ENCODE results near the gene NOB1. TPM values are rescaled to one million over a fixed set of nuclear protein-coding genes. Genes with fewer than 3 reads are reported as not detected.
"Not testable (repeated sequence)": the region's sequence is repeated elsewhere in the genome, so short reads cannot be mapped to it uniquely, and the experiment has no call there.

The NOB1 gene
- total and polyA plus RNA-seq, 2 experiments from 2014 or later = 24.8 to 44.5 TPM

GRCh38 chr16:69767459-69768229 is 12.9 kb upstream of the NOB1 start:
- no peak overlapping the region for H2AFZ ChIP-seq
- no peak overlapping the region for H3K4me2 ChIP-seq (ENCODE audit: unreplicated experiment)
- no peak overlapping the region for H3K9ac ChIP-seq
- H3K27me3 ChIP-seq (replicated peaks; ENCODE audit: insufficient read depth) = no peaks in the 10 kb centered on the region
- H3F3A ChIP-seq (ENCODE audit: insufficient read depth) = peaks cover 9% of the 10 kb centered on the region
- no peaks in the 10 kb centered on the region for H3K9me3 ChIP-seq (ENCODE audit: low read depth)
- no peak overlapping the region for H3K27ac ChIP-seq
- H3K9me2 ChIP-seq (ENCODE audit: insufficient read depth) = no peaks in the 10 kb centered on the region
- in situ Hi-C loops (cut with MboI) = no loop called here
- 90 to 93% methylated on average over 5 of the region's 5 CpGs for WGBS, 2 experiments (ENCODE audit: low coverage in 1 of 2, low lambda C conversion rate in 2 of 2, missing lambda C conversion rate in 2 of 2)
- peaks cover 97% of the 10 kb centered on the region for H3K79me2 ChIP-seq (ENCODE audit: insufficient read depth)
- no peaks in the 10 kb centered on the region for H3K36me3 ChIP-seq (ENCODE audit: low read depth)
- no peak for DNase-seq
- no peak overlapping the region for H3K4me3 ChIP-seq
- no peaks in the 10 kb centered on the region for H4K20me1 ChIP-seq (ENCODE audit: insufficient read depth)
- H3K4me1 ChIP-seq (ENCODE audit: insufficient read depth) = peaks cover 6% of the 10 kb centered on the region
- no peak for TF ChIP-seq EZH2phosphoT487 (IDR thresholded peaks at IDR 0.05; ENCODE audit: insufficient read depth, low read depth)
- no peak for TF ChIP-seq EZH2 (IDR thresholded peaks at IDR 0.05; ENCODE audit: insufficient read depth, poor library complexity, severe bottlenecking)

- Histone ChIP-seq H3F3A (ENCODE audit: insufficient read depth) (peaks cover 11% of the 10 kb centered on the region), H3K4me3 (peak overlapping the region; percentile 100), H3K4me2 (ENCODE audit: unreplicated experiment) (peak overlapping the region; percentile 97), H3K9ac (peak overlapping the region; percentile 96), H3K27ac (peak overlapping the region; percentile 89), H3K27me3 (replicated peaks; ENCODE audit: insufficient read depth) (no peaks in the 10 kb centered on the region), H3K9me2 (ENCODE audit: insufficient read depth) (no peaks in the 10 kb centered on the region), H3K4me1 (ENCODE audit: insufficient read depth) (peaks cover 6% of the 10 kb centered on the region), H3K9me3 (ENCODE audit: low read depth) (no peaks in the 10 kb centered on the region), H2AFZ (peak overlapping the region; percentile 97; the same call in 1 of the 2 replicates), H3K79me2 (ENCODE audit: insufficient read depth) (peaks cover 67% of the 10 kb centered on the region), H3K36me3 (ENCODE audit: low read depth) (no peaks in the 10 kb centered on the region), H4K20me1 (ENCODE audit: insufficient read depth) (no peaks in the 10 kb centered on the region)
- in situ Hi-C loops (cut with MboI) = no loop called here
- WGBS, 2 experiments (ENCODE audit: low coverage in 1 of 2, low lambda C conversion rate in 2 of 2, missing lambda C conversion rate in 2 of 2) = 63 to 67% methylated on average over 5 of the region's 5 CpGs
- DNase-seq = peak; percentile 8
- TF ChIP-seq EZH2 (IDR thresholded peaks at IDR 0.05; ENCODE audit: insufficient read depth, poor library complexity, severe bottlenecking) (no peak), EZH2phosphoT487 (IDR thresholded peaks at IDR 0.05; ENCODE audit: insufficient read depth, low read depth) (no peak)
These were observed 8.8 kb upstream of the NOB1 start for GRCh38 chr16:69763599-69763942.

GRCh38 chr16:69762814-69763598 is 8.3 kb upstream of the NOB1 start:
- Histone ChIP-seq H3K36me3 (ENCODE audit: low read depth) (no peaks in the 10 kb centered on the region), H3K79me2 (ENCODE audit: insufficient read depth) (peaks cover 61% of the 10 kb centered on the region)
- in situ Hi-C loops (cut with MboI) = no loop called here

GRCh38 chr16:69761983-69762813 is 7.5 kb upstream of the NOB1 start, which contains the start of gene WWP2:
Gene WWP2 (plus strand): TSS chr16:69762332. CDS start chr16:69787011, 24,679 bp downstream.
- peaks cover 6% of the 10 kb centered on the region for H3K4me1 ChIP-seq (ENCODE audit: insufficient read depth)
- TF ChIP-seq EZH2phosphoT487 (IDR thresholded peaks at IDR 0.05; ENCODE audit: insufficient read depth, low read depth) (no peak), EZH2 (IDR thresholded peaks at IDR 0.05; ENCODE audit: insufficient read depth, poor library complexity, severe bottlenecking) (no peak)
- no peaks in the 10 kb centered on the region for H3K27me3 ChIP-seq (replicated peaks; ENCODE audit: insufficient read depth)
- in situ Hi-C loops (cut with MboI) = no loop called here
- H4K20me1 ChIP-seq (ENCODE audit: insufficient read depth) = no peaks in the 10 kb centered on the region
- peak within 1 kb of the TSS; percentile 96 for H3K9ac ChIP-seq
- peaks cover 11% of the 10 kb centered on the region for H3F3A ChIP-seq (ENCODE audit: insufficient read depth)
- H3K4me3 ChIP-seq = peak within 1 kb of the TSS; percentile 100
- peak; percentile 87 for DNase-seq
- no peaks in the 10 kb centered on the region for H3K36me3 ChIP-seq (ENCODE audit: low read depth)
- peak within 1 kb of the TSS; percentile 98 for H2AFZ ChIP-seq
- peak within 1 kb of the TSS; percentile 89 for H3K27ac ChIP-seq
- no peaks in the 10 kb centered on the region for H3K9me3 ChIP-seq (ENCODE audit: low read depth)
- no peaks in the 10 kb centered on the region for H3K9me2 ChIP-seq (ENCODE audit: insufficient read depth)
- 1 to 3% methylated on average over 31 to 37 of the region's 68 CpGs for WGBS, 2 experiments (ENCODE audit: low coverage in 1 of 2, low lambda C conversion rate in 2 of 2, missing lambda C conversion rate in 2 of 2)
- peaks cover 53% of the 10 kb centered on the region for H3K79me2 ChIP-seq (ENCODE audit: insufficient read depth)
- peak within 1 kb of the TSS; percentile 97 for H3K4me2 ChIP-seq (ENCODE audit: unreplicated experiment)

More at GRCh38 chr16:69762814-69763598, 8.3 kb upstream of the NOB1 start:
- Histone ChIP-seq H3K4me3 (peak overlapping the region; percentile 100), H3K9me2 (ENCODE audit: insufficient read depth) (no peaks in the 10 kb centered on the region), H2AFZ (peak overlapping the region; percentile 97), H3K27me3 (replicated peaks; ENCODE audit: insufficient read depth) (no peaks in the 10 kb centered on the region), H3K4me1 (ENCODE audit: insufficient read depth) (peaks cover 6% of the 10 kb centered on the region), H3K27ac (peak overlapping the region; percentile 89), H4K20me1 (ENCODE audit: insufficient read depth) (no peaks in the 10 kb centered on the region), H3K9ac (peak overlapping the region; percentile 96), H3K4me2 (ENCODE audit: unreplicated experiment) (peak overlapping the region; percentile 97), H3K9me3 (ENCODE audit: low read depth) (no peaks in the 10 kb centered on the region), H3F3A (ENCODE audit: insufficient read depth) (peaks cover 11% of the 10 kb centered on the region)
- no peak for TF ChIP-seq EZH2phosphoT487 (IDR thresholded peaks at IDR 0.05; ENCODE audit: insufficient read depth, low read depth)
- no peak for TF ChIP-seq EZH2 (IDR thresholded peaks at IDR 0.05; ENCODE audit: insufficient read depth, poor library complexity, severe bottlenecking)
- WGBS, 2 experiments (ENCODE audit: low coverage in 1 of 2, low lambda C conversion rate in 2 of 2, missing lambda C conversion rate in 2 of 2) = 10 to 11% methylated on average over 14 of the region's 14 CpGs
- DNase-seq = peak; percentile 77

- H3K27me3 ChIP-seq (replicated peaks; ENCODE audit: insufficient read depth) = not testable (repeated sequence)
These were observed 2.6 kb upstream of the NOB1 start for GRCh38 chr16:69757375-69757774.

More at GRCh38 chr16:69757375-69757774, 2.6 kb upstream of the NOB1 start:
- H3K4me1 ChIP-seq (ENCODE audit: insufficient read depth); H3K36me3 ChIP-seq (ENCODE audit: low read depth); H3K9ac ChIP-seq; H3K4me3 ChIP-seq; H3K9me3 ChIP-seq (ENCODE audit: low read depth); H3K27ac ChIP-seq; H2AFZ ChIP-seq; H3K4me2 ChIP-seq (ENCODE audit: unreplicated experiment); H3F3A ChIP-seq (ENCODE audit: insufficient read depth); in situ Hi-C loops (cut with MboI); DNase-seq; H4K20me1 ChIP-seq (ENCODE audit: insufficient read depth); H3K9me2 ChIP-seq (ENCODE audit: insufficient read depth): not testable (repeated sequence)
- H3K79me2 ChIP-seq (ENCODE audit: insufficient read depth) = peaks cover 30% of the 10 kb centered on the region
- 76 to 77% methylated on average over 13 of the region's 13 CpGs for WGBS, 2 experiments (ENCODE audit: low coverage in 1 of 2, low lambda C conversion rate in 2 of 2, missing lambda C conversion rate in 2 of 2)

Data from GM23248 (cell line).